H1 (cell line): ENCODE results near the gene NPSR1. TPM values are rescaled to one million over a fixed set of nuclear protein-coding genes. Genes with fewer than 3 reads are reported as not detected.

ENCODE experiments used
- CTCF ChIA-PET: fragments of 300-600 bp; sonication (Branson Sonifier 250); formaldehyde crosslinking; loops from one replicate; lab custom pipeline; 2021; ENCODE audit not compliant: partially characterized antibody; lab: Charles Lee
- POLR2A ChIA-PET: fragments of 300-600 bp; sonication (Branson Sonifier 250); formaldehyde crosslinking; loops from one replicate; lab custom pipeline; 2021; ENCODE audit warnings: inconsistent platforms; ENCODE audit not compliant: partially characterized antibody; lab: Charles Lee
- DNase-seq, 2 experiments: peaks; one replicate each; pipeline versions ENCODE4 v3.0.0 to v3.0.0-alpha.2; 2010 to 2022; ENCODE audit warnings: low spot score in 2 of 2, low read depth in 1 of 2, mixed read lengths in 1 of 2
- FAIRE-seq: peaks from 2 replicates; lab custom pipeline; 2011; peaks lifted over from hg19 to GRCh38; lab: Jason Lieb, UNC
- H2AFZ ChIP-seq: 2 replicates; pipeline ENCODE4 v1.8.1; 2012; ENCODE audit warnings: low read length, inconsistent platforms
- H2AK5ac ChIP-seq: 2 replicates; pipeline ENCODE4 v1.6.1; 2013; ENCODE audit warnings: low read depth, low read length
- H2BK120ac ChIP-seq: replicated peaks from 2 replicates; pipeline ENCODE3; 2013; ENCODE audit warnings: low read depth, low read length, inconsistent platforms
- H2BK12ac ChIP-seq: 2 replicates; pipeline ENCODE4 v1.6.1; 2013; ENCODE audit warnings: low read depth, low read length
- H2BK15ac ChIP-seq: 2 replicates; pipeline ENCODE4 v1.6.1; 2013; ENCODE audit warnings: low read length
- H2BK20ac ChIP-seq: 2 replicates; pipeline ENCODE4 v1.6.1; 2013; ENCODE audit warnings: low read length
- H2BK5ac ChIP-seq: 2 replicates; pipeline ENCODE4 v1.6.1; 2013; ENCODE audit warnings: low read depth, low read length
- H3K14ac ChIP-seq: 2 replicates; pipeline ENCODE4 v1.6.1; 2013; ENCODE audit warnings: inconsistent platforms; ENCODE audit not compliant: insufficient read length
- H3K18ac ChIP-seq: 2 replicates; pipeline ENCODE4 v1.6.1; 2013; ENCODE audit warnings: low read length; ENCODE audit errors: extremely low read depth
- H3K23ac ChIP-seq: 2 replicates; pipeline ENCODE4 v1.6.1; 2013; ENCODE audit warnings: inconsistent platforms; ENCODE audit not compliant: insufficient read length
- H3K23me2 ChIP-seq: 2 replicates; pipeline ENCODE4 v1.6.1; 2013; ENCODE audit warnings: low read depth, low read length
- H3K27ac ChIP-seq: 2 replicates; pipeline ENCODE4 v1.6.1; 2011; ENCODE audit warnings: low read depth, low read length, inconsistent platforms
- H3K27me3 ChIP-seq, 4 experiments: replicated peaks in 1 of 4; 1 replicate in 1 of 4; 2 replicates in 3 of 4; pipeline versions ENCODE4 v1.6.1 to v1.8.1; 2011 to 2013; ENCODE audit warnings: low read length in 3 of 4, mild to moderate bottlenecking in 3 of 4, inconsistent platforms in 2 of 4, mixed read lengths in 2 of 4, moderate library complexity in 1 of 4; ENCODE audit not compliant: control insufficient read depth in 3 of 4, insufficient read depth in 3 of 4; ENCODE audit errors: extremely low read depth in 1 of 4
- H3K36me3 ChIP-seq, 4 experiments: 2 replicates each; pipeline versions ENCODE4 v1.6.1 to v1.8.1; 2011 to 2013; ENCODE audit warnings: mild to moderate bottlenecking in 4 of 4, low read length in 3 of 4, moderate library complexity in 2 of 4, control low read depth in 1 of 4, inconsistent platforms in 1 of 4; ENCODE audit not compliant: insufficient read depth in 4 of 4, control insufficient read depth in 2 of 4
- H3K4ac ChIP-seq: replicated peaks from 2 replicates; pipeline ENCODE3; 2013; ENCODE audit warnings: low read length, low read depth, mixed read lengths, inconsistent platforms; ENCODE audit not compliant: insufficient read length
- H3K4me1 ChIP-seq, 4 experiments: replicated peaks in 1 of 4; 1 replicate in 1 of 4; 2 replicates in 3 of 4; pipeline versions ENCODE4 v1.6.1 to v1.8.1; 2011 to 2013; ENCODE audit warnings: low read length in 3 of 4, inconsistent platforms in 2 of 4, mixed read lengths in 1 of 4; ENCODE audit not compliant: insufficient read depth in 4 of 4, control insufficient read depth in 3 of 4
- H3K4me2 ChIP-seq, 2 experiments: 2 replicates each; pipeline versions ENCODE4 v1.6.1 to v1.8.1; 2011 to 2013; ENCODE audit warnings: low read depth in 2 of 2, low read length in 2 of 2, control low read depth in 1 of 2, inconsistent platforms in 1 of 2, mild to moderate bottlenecking in 1 of 2; ENCODE audit not compliant: insufficient read depth in 1 of 2
- H3K4me3 ChIP-seq, 4 experiments: fragments of 200-600, 300-600 bp in 1 of 4; sonication (generic), shearing (Covaris generic), sonication (Bioruptor Twin) in 1 of 4; 2 replicates each; pipeline versions ENCODE4 v1.5.1 to v1.8.1; 2011 to 2016; ENCODE audit warnings: low read length in 4 of 4, low read depth in 3 of 4, control low read depth in 2 of 4, inconsistent platforms in 2 of 4, mild to moderate bottlenecking in 2 of 4, mixed read lengths in 1 of 4, moderate library complexity in 1 of 4; ENCODE audit not compliant: insufficient read depth in 2 of 4; ENCODE audit errors: extremely low read depth in 1 of 4
- H3K56ac ChIP-seq: replicated peaks from 2 replicates; pipeline ENCODE3; 2013; ENCODE audit warnings: low read depth, mild to moderate bottlenecking, mixed read lengths, low read length, inconsistent platforms; ENCODE audit not compliant: insufficient read length
- H3K79me1 ChIP-seq: 2 replicates; pipeline ENCODE4 v1.6.1; 2013; ENCODE audit warnings: low read depth, low read length, control low read depth
- H3K79me2 ChIP-seq, 2 experiments: 2 replicates each; pipeline versions ENCODE4 v1.6.1 to v1.8.1; 2012 to 2013; ENCODE audit warnings: low read length in 2 of 2, mild to moderate bottlenecking in 2 of 2, inconsistent platforms in 1 of 2; ENCODE audit not compliant: insufficient read depth in 2 of 2, control insufficient read depth in 1 of 2
- H3K9ac ChIP-seq, 4 experiments: replicated peaks in 1 of 4; 1 replicate in 1 of 4; 2 replicates in 3 of 4; pipeline versions ENCODE4 v1.6.1 to v1.8.1; 2011 to 2013; ENCODE audit warnings: low read depth in 3 of 4, low read length in 3 of 4, control low read depth in 2 of 4, mild to moderate bottlenecking in 2 of 4, moderate library complexity in 2 of 4, inconsistent platforms in 1 of 4; ENCODE audit errors: extremely low read depth in 1 of 4
- H3K9me3 ChIP-seq, 2 experiments: 2 replicates each; pipeline versions ENCODE4 v1.6.1 to v1.8.1; 2012 to 2013; ENCODE audit warnings: mild to moderate bottlenecking in 2 of 2, moderate library complexity in 2 of 2, control low read depth in 1 of 2, inconsistent platforms in 1 of 2, low read depth in 1 of 2, low read length in 1 of 2, mixed read lengths in 1 of 2; ENCODE audit not compliant: insufficient read depth in 2 of 2
- H4K20me1 ChIP-seq, 2 experiments: replicated peaks in 1 of 2; 2 replicates each; pipeline versions ENCODE3 to v1.8.1; 2011 to 2013; ENCODE audit warnings: inconsistent platforms in 2 of 2, low read length in 2 of 2, mild to moderate bottlenecking in 1 of 2; ENCODE audit not compliant: insufficient read depth in 2 of 2, control insufficient read depth in 1 of 2
- H4K5ac ChIP-seq: 2 replicates; pipeline ENCODE4 v1.6.1; 2013; ENCODE audit warnings: low read length, low read depth, mixed read lengths, inconsistent platforms; ENCODE audit not compliant: insufficient read length
- H4K8ac ChIP-seq: 2 replicates; pipeline ENCODE4 v1.8.0; 2013; ENCODE audit warnings: mild to moderate bottlenecking, moderate library complexity, low read length, inconsistent platforms; ENCODE audit not compliant: insufficient read depth; ENCODE audit errors: extremely low read depth
- H4K91ac ChIP-seq: replicated peaks from 2 replicates; pipeline ENCODE3; 2013; ENCODE audit warnings: low read length, mixed read lengths, inconsistent platforms; ENCODE audit not compliant: insufficient read length
- KDM4A ChIP-seq: IDR thresholded peaks from one replicate; pipeline ENCODE4 v1.7.1; 2012; ENCODE audit warnings: low read depth, mild to moderate bottlenecking, moderate library complexity, low read length, inconsistent platforms; ENCODE audit not compliant: severe bottlenecking
- TAF7 ChIP-seq: optimal IDR thresholded peaks from 2 replicates; pipeline ENCODE3; 2011; ENCODE audit warnings: low read depth, mild to moderate bottlenecking, inconsistent platforms, low read length, moderate library complexity, borderline replicate concordance
- YY1 ChIP-seq: IDR thresholded peaks from 2 replicates; pipeline ENCODE4 v1.6.1; 2011; ENCODE audit warnings: low read depth, mild to moderate bottlenecking, low read length
- ZNF274 ChIP-seq: IDR thresholded peaks from 2 replicates; pipeline ENCODE4 v1.7.0; 2012; ENCODE audit warnings: low read length, borderline replicate concordance; ENCODE audit errors: extremely low read depth
- WGBS, 2 experiments: shearing (Covaris generic) in 1 of 2; methylation state at CpG; one replicate each; pipeline versions ENCODE4 v1.1.6 to v1.1.7; 2013 to 2015; ENCODE audit warnings: low lambda C conversion rate in 2 of 2, mixed read lengths in 2 of 2, inconsistent platforms in 1 of 2, low coverage in 1 of 2, missing lambda C conversion rate in 1 of 2; ENCODE audit not compliant: insufficient replicate concordance in 2 of 2, insufficient coverage in 1 of 2, insufficient read length in 1 of 2; ENCODE audit errors: extremely low coverage in 1 of 2, missing lambda C conversion rate in 1 of 2; 5-methylcytosine and 5-hydroxymethylcytosine counted together
- polyA plus RNA-seq, 7 experiments: library from polyadenylated mRNA; depleted of rRNA in 3 of 7; stranded (reverse) in 5 of 7; unstranded in 2 of 7; fragments of >200 nt in 5 of 7; fragments of 200-250 nt in 2 of 7; gene quantifications; 1 replicate in 5 of 7; 2 replicates in 1 of 7; 4 replicates in 1 of 7; pipeline versions ENCODE4 v1.2.1 to v1.2.3, GENCODE V29; 2011 to 2013; ENCODE audit warnings: missing spikeins in 2 of 7, mixed read lengths in 2 of 7
- total RNA-seq: library from RNA; stranded (reverse); fragmentation: NEBNext Ultra II Directional; extraction: Animal tissue kit (Norgen Biotek cat#: 25700); gene quantifications from 2 replicates; pipeline ENCODE4 v1.2.1, GENCODE V29; 2021

NPSR1 gene
- total and polyA plus RNA-seq, 2 of the 8 experiments (the other 6 are each of a cell fraction or from before 2014, with no cell fraction given), result not detected

DNA sequence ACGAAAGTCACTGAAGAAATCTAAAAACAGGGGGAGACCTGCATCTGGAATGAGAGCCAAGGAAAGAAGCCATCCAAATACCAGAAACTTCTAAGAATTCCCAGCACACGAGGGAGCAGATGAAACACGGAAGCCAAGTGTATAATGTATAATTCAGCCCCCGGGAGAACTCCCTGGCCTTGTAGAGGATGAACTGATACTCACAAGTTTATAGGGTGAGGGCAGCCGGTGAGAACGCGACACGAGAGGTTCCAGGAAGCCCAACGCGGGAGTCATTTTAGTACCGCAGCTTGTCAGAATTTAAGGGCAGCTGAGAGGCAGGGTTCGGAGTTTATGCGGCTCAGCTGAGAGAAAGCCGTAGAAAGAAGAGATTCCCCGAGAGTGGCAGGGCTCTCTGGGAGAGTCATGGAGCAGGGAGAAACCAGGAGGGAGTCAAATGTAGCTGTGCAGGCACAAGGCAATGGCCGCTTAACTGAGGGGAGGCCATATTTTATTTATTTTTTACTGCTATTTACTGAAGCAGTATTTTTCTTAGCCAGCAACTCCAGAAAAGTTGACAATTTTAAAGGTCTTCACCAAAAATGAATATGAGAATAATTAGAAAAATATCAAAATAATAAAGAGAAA lies 164.0 kb downstream of the NPSR1 start:
- H2AFZ ChIP-seq, result peak overlapping the region; percentile 81; the same call in 1 of the 2 replicates
- H3K14ac ChIP-seq, result no peak overlapping the region
- POLR2A ChIA-PET, result no interaction called here
- peak overlapping the region; percentile 91; the same call in 1 of the 2 replicates for H4K8ac ChIP-seq
- H3K23ac ChIP-seq, result no peak overlapping the region
- H4K91ac ChIP-seq, result no peak overlapping the region
- H2BK20ac ChIP-seq, result no peak overlapping the region
- H3K4me3 ChIP-seq, result no peak overlapping the region
- H3K4me1 ChIP-seq, result no peaks in the 10 kb centered on the region
- no peaks in the 10 kb centered on the region for H4K20me1 ChIP-seq
- H3K79me1 ChIP-seq, result no peaks in the 10 kb centered on the region
- no peaks in the 10 kb centered on the region for H3K36me3 ChIP-seq
- H2AK5ac ChIP-seq, result no peak overlapping the region
- H3K56ac ChIP-seq, result no peak overlapping the region
- H2BK120ac ChIP-seq, result no peak overlapping the region
- H3K4me2 ChIP-seq, result no peak overlapping the region
- FAIRE-seq (no peak), DNase-seq (no peak)
- TF ChIP-seq YY1, result peak; percentile 67
- TF ChIP-seq ZNF274, result no peak
- no peak for TF ChIP-seq KDM4A
- no peak for TF ChIP-seq TAF7
- H2BK5ac ChIP-seq, result no peak overlapping the region
- H3K18ac ChIP-seq, result no peak overlapping the region
- no peaks in the 10 kb centered on the region for H3K23me2 ChIP-seq
- H3K79me2 ChIP-seq, result no peaks in the 10 kb centered on the region
- no peak overlapping the region for H2BK15ac ChIP-seq
- H3K4ac ChIP-seq, result no peak overlapping the region
- H4K5ac ChIP-seq, result no peak overlapping the region
- H3K27me3 ChIP-seq, result no peaks in the 10 kb centered on the region
- CTCF ChIA-PET, result interaction anchor here (0.6 to 3.4 kb wide), 7 partner anchors 10 to 145 kb away, joined by 3 to 52 read pairs (median 3); no protein-coding TSS in a partner anchor
- no peak overlapping the region for H3K27ac ChIP-seq
- 81% methylated on average over 16 of the region's 16 CpGs; no CpG with 5 or more reads in 1 of the 2 experiments for WGBS, 2 experiments
- H3K9ac ChIP-seq, result no peak overlapping the region
- no peak overlapping the region for H2BK12ac ChIP-seq
- no peaks in the 10 kb centered on the region for H3K9me3 ChIP-seq
